HepG2 (cell line): ENCODE results near the gene CENPB. TPM values are rescaled to one million over a fixed set of nuclear protein-coding genes. Genes with fewer than 3 reads are reported as not detected.
A peak's percentile ranks its signal among the peaks of the same experiment; 100 is the strongest.

Source experiments
- ETV5 ChIP-seq: IDR thresholded peaks from 2 replicates; pipeline ENCODE4 v1.6.1; 2018; ENCODE audit warnings: missing biosample characterization, missing genetic modification reagents, inconsistent platforms, borderline replicate concordance
- NAIF1 ChIP-seq: sonication (generic); formaldehyde crosslinking; IDR thresholded peaks from 2 replicates; pipeline ENCODE4 v1.5.0; 2020; ENCODE audit warnings: mild to moderate bottlenecking, missing genetic modification reagents, borderline replicate concordance
- SALL1 ChIP-seq: sonication (generic); formaldehyde crosslinking; IDR thresholded peaks from 2 replicates; pipeline ENCODE4 v1.8.0; 2022; ENCODE audit warnings: mild to moderate bottlenecking, missing genetic modification reagents
- SATB2 ChIP-seq: sonication (generic); formaldehyde crosslinking; IDR thresholded peaks from 2 replicates; pipeline ENCODE4 v1.5.0; 2020; ENCODE audit warnings: missing genetic modification reagents
- TBP ChIP-seq: sonication (generic); formaldehyde crosslinking; IDR thresholded peaks from 2 replicates; pipeline ENCODE4 v1.5.0; 2020; ENCODE audit warnings: missing genetic modification reagents
- TEAD2 ChIP-seq: sonication (generic); formaldehyde crosslinking; IDR thresholded peaks from 2 replicates; pipeline ENCODE4 v1.9.0; 2021; ENCODE audit warnings: missing genetic modification reagents
- ZBTB7B ChIP-seq: sonication (generic); formaldehyde crosslinking; IDR thresholded peaks from 2 replicates; pipeline ENCODE4 v1.4.0; 2020; ENCODE audit warnings: missing genetic modification reagents
- ZFP90 ChIP-seq: sonication (generic); formaldehyde crosslinking; IDR thresholded peaks from 2 replicates; pipeline ENCODE4 v1.8.0; 2022; ENCODE audit warnings: missing genetic modification reagents, mild to moderate bottlenecking, inconsistent platforms, borderline replicate concordance
- ZNF121 ChIP-seq: sonication (generic); formaldehyde crosslinking; IDR thresholded peaks from 2 replicates; pipeline ENCODE4 v1.5.0; 2020; ENCODE audit warnings: mild to moderate bottlenecking, missing genetic modification reagents
- ZNF235 ChIP-seq: sonication (generic); formaldehyde crosslinking; IDR thresholded peaks from 2 replicates; pipeline ENCODE4 v1.8.1; 2023; ENCODE audit warnings: mild to moderate bottlenecking, missing genetic modification reagents, borderline replicate concordance
- ZNF3 ChIP-seq: IDR thresholded peaks from 2 replicates; pipeline ENCODE4 v1.7.0; 2017; ENCODE audit warnings: inconsistent platforms
- ZNF747 ChIP-seq: sonication (generic); formaldehyde crosslinking; IDR thresholded peaks from 2 replicates; pipeline ENCODE4 v1.8.1; 2023; ENCODE audit warnings: missing genetic modification reagents, mild to moderate bottlenecking, borderline replicate concordance
- ZNF816 ChIP-seq: sonication (generic); formaldehyde crosslinking; IDR thresholded peaks from 2 replicates; pipeline ENCODE4 v1.8.0; 2022; ENCODE audit warnings: missing genetic modification reagents, mild to moderate bottlenecking, borderline replicate concordance
- polyA plus RNA-seq, 8 experiments: library from polyadenylated mRNA; depleted of rRNA in 3 of 8; stranded (reverse) in 7 of 8; unstranded in 1 of 8; fragments of >200 nt; fragmentation: Illumina TruSeq in 4 of 8; extraction: Trizol in 4 of 8; gene quantifications; 2 replicates each; pipeline versions ENCODE4 v1.2.1 to v1.2.3, GENCODE V29; 2011 to 2016; ENCODE audit warnings: low read depth in 4 of 8, missing spikeins in 1 of 8, mixed read lengths in 1 of 8; ENCODE audit not compliant: insufficient read depth in 1 of 8
- total RNA-seq, 5 experiments: library from RNA; depleted of rRNA; stranded (reverse); fragments of >200 nt; fragmentation: Illumina TruSeq; extraction: Trizol; gene quantifications; 2 replicates each; pipeline ENCODE4 v1.2.3, GENCODE V29; 2016; ENCODE audit warnings: low read depth in 1 of 5
- TF ChIP-seq, protein P1 (sequence below): IDR thresholded peaks from 2 replicates; pipeline ENCODE4 v1.6.1; 2016
- TF ChIP-seq, protein P2 (sequence below): sonication (generic); formaldehyde crosslinking; IDR thresholded peaks from 2 replicates; pipeline ENCODE4 v1.5.0; 2020; ENCODE audit warnings: mild to moderate bottlenecking, missing genetic modification reagents, borderline replicate concordance
- TF ChIP-seq, protein P3 (sequence below): sonication (generic); formaldehyde crosslinking; IDR thresholded peaks from 2 replicates; pipeline ENCODE4; 2020; ENCODE audit warnings: missing genetic modification reagents, mild to moderate bottlenecking, borderline replicate concordance
- TF ChIP-seq, protein P4 (sequence below): sonication (generic); formaldehyde crosslinking; IDR thresholded peaks from 2 replicates; pipeline ENCODE4 v1.4.0; 2020; ENCODE audit warnings: missing genetic modification reagents, borderline replicate concordance

The CENPB gene
- total and polyA plus RNA-seq, 2 of the 13 experiments (the other 11 are each of a cell fraction or from before 2014, with no cell fraction given), result 10.4 to 54.5 TPM

DNA sequence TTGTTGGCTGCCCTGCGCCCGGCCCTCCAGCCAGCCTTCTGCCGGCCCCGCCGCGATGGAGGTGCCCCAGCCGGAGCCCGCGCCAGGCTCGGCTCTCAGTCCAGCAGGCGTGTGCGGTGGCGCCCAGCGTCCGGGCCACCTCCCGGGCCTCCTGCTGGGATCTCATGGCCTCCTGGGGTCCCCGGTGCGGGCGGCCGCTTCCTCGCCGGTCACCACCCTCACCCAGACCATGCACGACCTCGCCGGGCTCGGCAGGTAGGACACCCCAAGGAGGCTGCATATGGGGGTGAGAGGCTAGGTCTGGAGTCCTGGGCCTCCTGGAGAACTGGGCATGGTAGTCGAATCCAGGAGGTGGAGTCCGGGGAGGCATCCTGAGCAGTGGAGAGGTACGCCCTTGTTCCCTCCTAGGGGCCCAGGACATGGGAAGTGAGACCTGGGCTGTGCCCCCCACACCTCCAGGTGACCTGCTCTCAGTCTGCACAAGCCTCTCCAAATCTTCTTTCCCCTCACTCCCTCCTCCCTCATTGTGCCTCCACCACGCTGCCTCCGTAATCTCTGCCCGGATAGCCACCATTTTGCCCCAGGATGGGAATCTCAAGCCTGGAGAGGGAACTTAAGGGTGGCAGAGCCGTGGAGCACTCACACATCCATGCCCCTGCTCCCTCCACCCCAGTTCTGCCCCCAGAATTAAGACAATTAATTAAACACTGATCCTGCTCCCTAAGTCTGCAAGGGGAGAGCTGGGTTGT lies 10.1 kb upstream of the CENPB start (continued):
- no peak for TF ChIP-seq ZNF816 (CRISPR knock-in tag)
- TF ChIP-seq, protein P1, sequence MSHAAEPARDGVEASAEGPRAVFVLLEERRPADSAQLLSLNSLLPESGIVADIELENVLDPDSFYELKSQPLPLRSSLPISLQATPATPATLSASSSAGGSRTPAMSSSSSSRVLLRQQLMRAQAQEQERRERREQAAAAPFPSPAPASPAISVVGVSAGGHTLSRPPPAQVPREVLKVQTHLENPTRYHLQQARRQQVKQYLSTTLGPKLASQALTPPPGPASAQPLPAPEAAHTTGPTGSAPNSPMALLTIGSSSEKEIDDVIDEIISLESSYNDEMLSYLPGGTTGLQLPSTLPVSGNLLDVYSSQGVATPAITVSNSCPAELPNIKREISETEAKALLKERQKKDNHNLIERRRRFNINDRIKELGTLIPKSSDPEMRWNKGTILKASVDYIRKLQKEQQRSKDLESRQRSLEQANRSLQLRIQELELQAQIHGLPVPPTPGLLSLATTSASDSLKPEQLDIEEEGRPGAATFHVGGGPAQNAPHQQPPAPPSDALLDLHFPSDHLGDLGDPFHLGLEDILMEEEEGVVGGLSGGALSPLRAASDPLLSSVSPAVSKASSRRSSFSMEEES (CRISPR knock-in tag), result no peak
- no peak for TF ChIP-seq TEAD2 (CRISPR knock-in tag)
- peak; percentile 88 for TF ChIP-seq ZNF121 (CRISPR knock-in tag)
- peak; percentile 71; the same call in 1 of the 2 replicates for TF ChIP-seq ZNF235
- TF ChIP-seq ZFP90 (CRISPR knock-in tag), result no peak
- peak; percentile 47; the same call in 1 of the 2 replicates for TF ChIP-seq ZBTB7B
- TF ChIP-seq ZNF747 (CRISPR knock-in tag), result no peak
- 0 out of 2 replicates have a peak, but pooled peaks have one; percentile 16 for TF ChIP-seq ETV5 (CRISPR knock-in tag)
- no peak for TF ChIP-seq SALL1 (CRISPR knock-in tag)
- TF ChIP-seq, protein P2, sequence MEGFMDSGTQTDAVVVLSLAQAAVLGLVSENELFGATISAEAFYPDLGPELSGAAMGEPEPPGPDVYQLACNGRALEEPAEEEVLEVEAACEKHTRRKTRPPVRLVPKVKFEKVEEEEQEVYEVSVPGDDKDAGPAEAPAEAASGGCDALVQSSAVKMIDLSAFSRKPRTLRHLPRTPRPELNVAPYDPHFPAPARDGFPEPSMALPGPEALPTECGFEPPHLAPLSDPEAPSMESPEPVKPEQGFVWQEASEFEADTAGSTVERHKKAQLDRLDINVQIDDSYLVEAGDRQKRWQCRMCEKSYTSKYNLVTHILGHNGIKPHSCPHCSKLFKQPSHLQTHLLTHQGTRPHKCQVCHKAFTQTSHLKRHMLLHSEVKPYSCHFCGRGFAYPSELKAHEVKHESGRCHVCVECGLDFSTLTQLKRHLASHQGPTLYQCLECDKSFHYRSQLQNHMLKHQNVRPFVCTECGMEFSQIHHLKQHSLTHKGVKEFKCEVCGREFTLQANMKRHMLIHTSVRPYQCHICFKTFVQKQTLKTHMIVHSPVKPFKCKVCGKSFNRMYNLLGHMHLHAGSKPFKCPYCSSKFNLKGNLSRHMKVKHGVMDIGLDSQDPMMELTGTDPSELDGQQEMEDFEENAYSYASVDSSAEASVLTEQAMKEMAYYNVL (CRISPR knock-in tag), result no peak
- TF ChIP-seq NAIF1 (CRISPR knock-in tag), result no peak
- TF ChIP-seq TBP (CRISPR knock-in tag), result no peak
- TF ChIP-seq, protein P3, sequence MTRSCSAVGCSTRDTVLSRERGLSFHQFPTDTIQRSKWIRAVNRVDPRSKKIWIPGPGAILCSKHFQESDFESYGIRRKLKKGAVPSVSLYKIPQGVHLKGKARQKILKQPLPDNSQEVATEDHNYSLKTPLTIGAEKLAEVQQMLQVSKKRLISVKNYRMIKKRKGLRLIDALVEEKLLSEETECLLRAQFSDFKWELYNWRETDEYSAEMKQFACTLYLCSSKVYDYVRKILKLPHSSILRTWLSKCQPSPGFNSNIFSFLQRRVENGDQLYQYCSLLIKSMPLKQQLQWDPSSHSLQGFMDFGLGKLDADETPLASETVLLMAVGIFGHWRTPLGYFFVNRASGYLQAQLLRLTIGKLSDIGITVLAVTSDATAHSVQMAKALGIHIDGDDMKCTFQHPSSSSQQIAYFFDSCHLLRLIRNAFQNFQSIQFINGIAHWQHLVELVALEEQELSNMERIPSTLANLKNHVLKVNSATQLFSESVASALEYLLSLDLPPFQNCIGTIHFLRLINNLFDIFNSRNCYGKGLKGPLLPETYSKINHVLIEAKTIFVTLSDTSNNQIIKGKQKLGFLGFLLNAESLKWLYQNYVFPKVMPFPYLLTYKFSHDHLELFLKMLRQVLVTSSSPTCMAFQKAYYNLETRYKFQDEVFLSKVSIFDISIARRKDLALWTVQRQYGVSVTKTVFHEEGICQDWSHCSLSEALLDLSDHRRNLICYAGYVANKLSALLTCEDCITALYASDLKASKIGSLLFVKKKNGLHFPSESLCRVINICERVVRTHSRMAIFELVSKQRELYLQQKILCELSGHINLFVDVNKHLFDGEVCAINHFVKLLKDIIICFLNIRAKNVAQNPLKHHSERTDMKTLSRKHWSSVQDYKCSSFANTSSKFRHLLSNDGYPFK (CRISPR knock-in tag), result no peak
- no peak for TF ChIP-seq SATB2 (CRISPR knock-in tag)
- TF ChIP-seq, protein P4, sequence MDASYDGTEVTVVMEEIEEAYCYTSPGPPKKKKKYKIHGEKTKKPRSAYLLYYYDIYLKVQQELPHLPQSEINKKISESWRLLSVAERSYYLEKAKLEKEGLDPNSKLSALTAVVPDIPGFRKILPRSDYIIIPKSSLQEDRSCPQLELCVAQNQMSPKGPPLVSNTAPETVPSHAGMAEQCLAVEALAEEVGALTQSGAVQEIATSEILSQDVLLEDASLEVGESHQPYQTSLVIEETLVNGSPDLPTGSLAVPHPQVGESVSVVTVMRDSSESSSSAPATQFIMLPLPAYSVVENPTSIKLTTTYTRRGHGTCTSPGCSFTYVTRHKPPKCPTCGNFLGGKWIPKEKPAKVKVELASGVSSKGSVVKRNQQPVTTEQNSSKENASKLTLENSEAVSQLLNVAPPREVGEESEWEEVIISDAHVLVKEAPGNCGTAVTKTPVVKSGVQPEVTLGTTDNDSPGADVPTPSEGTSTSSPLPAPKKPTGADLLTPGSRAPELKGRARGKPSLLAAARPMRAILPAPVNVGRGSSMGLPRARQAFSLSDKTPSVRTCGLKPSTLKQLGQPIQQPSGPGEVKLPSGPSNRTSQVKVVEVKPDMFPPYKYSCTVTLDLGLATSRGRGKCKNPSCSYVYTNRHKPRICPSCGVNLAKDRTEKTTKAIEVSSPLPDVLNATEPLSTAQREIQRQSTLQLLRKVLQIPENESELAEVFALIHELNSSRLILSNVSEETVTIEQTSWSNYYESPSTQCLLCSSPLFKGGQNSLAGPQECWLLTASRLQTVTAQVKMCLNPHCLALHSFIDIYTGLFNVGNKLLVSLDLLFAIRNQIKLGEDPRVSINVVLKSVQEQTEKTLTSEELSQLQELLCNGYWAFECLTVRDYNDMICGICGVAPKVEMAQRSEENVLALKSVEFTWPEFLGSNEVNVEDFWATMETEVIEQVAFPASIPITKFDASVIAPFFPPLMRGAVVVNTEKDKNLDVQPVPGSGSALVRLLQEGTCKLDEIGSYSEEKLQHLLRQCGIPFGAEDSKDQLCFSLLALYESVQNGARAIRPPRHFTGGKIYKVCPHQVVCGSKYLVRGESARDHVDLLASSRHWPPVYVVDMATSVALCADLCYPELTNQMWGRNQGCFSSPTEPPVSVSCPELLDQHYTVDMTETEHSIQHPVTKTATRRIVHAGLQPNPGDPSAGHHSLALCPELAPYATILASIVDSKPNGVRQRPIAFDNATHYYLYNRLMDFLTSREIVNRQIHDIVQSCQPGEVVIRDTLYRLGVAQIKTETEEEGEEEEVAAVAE (CRISPR knock-in tag), result no peak
- no peak for TF ChIP-seq ZNF3 (CRISPR knock-in tag)
